Thyroid gland (tissue), 4 donors: ENCODE data around the gene TBX21. TPM values are rescaled to one million over a fixed set of nuclear protein-coding genes. Genes with fewer than 3 reads are reported as not detected.
A peak's percentile ranks its signal among the peaks of the same experiment; 100 is the strongest.

Source experiments
- DNase-seq, 2 donors: peaks; one replicate each; pipeline ENCODE4 v3.0.0-alpha.2; 2019
- H3K27ac ChIP-seq, 3 donors: fragments of 200-600 bp; sonication (generic); 1 replicate in 2 of 3; 2 replicates in 1 of 3; pipeline ENCODE4 v1.5.1; 2016 to 2019; ENCODE audit warnings: mild to moderate bottlenecking in 1 of 3, moderate library complexity in 1 of 3
- H3K27me3 ChIP-seq: fragments of 200-600 bp; sonication (generic); one replicate; pipeline ENCODE4 v1.5.1; 2019
- H3K36me3 ChIP-seq, 2 donors: fragments of 200-600 bp; sonication (generic); one replicate each; pipeline ENCODE4 v1.5.1; 2016 to 2019
- H3K4me1 ChIP-seq, 2 donors: fragments of 200-600 bp; sonication (generic); one replicate each; pipeline ENCODE4 v1.5.1; 2017 to 2019
- H3K4me3 ChIP-seq, 3 donors: fragments of 200-600 bp; sonication (generic); replicated peaks in 1 of 3; 1 replicate in 2 of 3; 2 replicates in 1 of 3; pipeline ENCODE4 v1.5.1; 2016; ENCODE audit warnings: mild to moderate bottlenecking in 1 of 3
- H3K9me3 ChIP-seq: fragments of 200-600 bp; sonication (generic); one replicate; pipeline ENCODE4 v1.5.1; 2017
- POLR2A ChIP-seq, 2 donors: fragments of 450-650 bp; IDR thresholded peaks; one replicate each; pipeline ENCODE4 v1.6.1; 2017; ENCODE audit warnings: antibody characterized with exemption in 2 of 2, mild to moderate bottlenecking in 2 of 2, moderate library complexity in 1 of 2
- WGBS, 2 donors: methylation state at CpG; one replicate each; pipeline ENCODE4 v1.1.5; 2017; 5-methylcytosine and 5-hydroxymethylcytosine counted together
- intact Hi-C: fragments of 100-400 bp; cut with DNase I; formaldehyde crosslinking; loops from one replicate; pipeline ENCODE4 v1.15.1; 2023
- total RNA-seq, 4 donors: library from RNA; depleted of rRNA; stranded (reverse); fragments of >200 nt; gene quantifications; one replicate each; pipeline ENCODE4 v1.2.3, GENCODE V29; 2016
- TF ChIP-seq, protein P1 (sequence below), 6 experiments: fragments of 200-600 bp in 3 of 6; fragments of 450-650 bp in 3 of 6; sonication (generic) in 3 of 6; IDR thresholded peaks; one replicate each; pipeline ENCODE4 v1.5.1; 2016 to 2019; ENCODE audit warnings: antibody characterized with exemption in 6 of 6, mild to moderate bottlenecking in 2 of 6, inconsistent platforms in 1 of 6, moderate library complexity in 1 of 6

TBX21 gene
- total RNA-seq, 4 donors from 2014 or later: 0.40 to 2.9 (median 0.87) TPM

DNA sequence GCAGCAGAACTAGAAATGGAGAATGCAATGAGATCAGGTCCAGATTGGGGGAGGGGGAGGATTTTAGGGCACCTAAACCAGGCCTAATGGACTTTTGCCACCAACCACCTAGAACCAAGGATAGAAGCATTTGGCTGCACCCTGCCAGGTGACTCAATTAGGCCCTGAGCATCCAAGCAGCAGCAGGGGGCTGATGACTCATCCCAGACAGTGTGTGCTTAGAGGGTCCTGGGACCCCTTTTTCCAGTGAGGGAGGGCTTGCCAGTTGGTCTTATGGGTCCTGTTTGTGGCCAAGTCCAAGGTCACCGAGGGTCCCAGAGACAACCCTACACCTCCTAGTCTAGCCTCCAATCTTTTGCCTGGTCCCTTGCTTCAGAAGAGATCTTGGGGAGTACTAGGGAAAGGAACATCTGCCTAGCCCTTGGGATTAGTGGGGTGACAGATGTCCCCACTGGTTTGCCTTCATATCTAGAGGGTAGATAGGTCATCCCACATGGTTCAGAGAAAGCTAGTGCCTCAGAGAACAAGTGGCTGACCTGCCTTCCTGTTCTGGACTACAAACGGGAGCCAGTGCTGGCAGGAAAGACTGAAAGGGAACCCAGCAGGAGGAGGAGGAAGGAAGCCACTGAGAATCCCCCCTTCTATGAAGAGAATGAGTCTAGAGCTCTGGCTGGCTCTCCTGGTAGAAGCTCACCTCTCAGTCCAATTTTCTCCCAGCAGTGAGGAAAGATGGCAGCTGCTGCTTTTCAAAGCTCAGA lies 40.7 kb upstream of the TBX21 start:
- Histone ChIP-seq H3K36me3 (no peaks in the 10 kb centered on the region), H3K4me1 (peaks cover 14 to 17% of the 10 kb centered on the region in 2 donors), H3K4me3 (no peak overlapping the region), H3K27me3 (no peaks in the 10 kb centered on the region), H3K9me3 (no peaks in the 10 kb centered on the region), H3K27ac (no peak overlapping the region)
- intact Hi-C loops: loop anchor here (10.0 kb wide), 1 partner anchor 202 kb away; the partner anchor contains the start of gene SP2
- WGBS, 2 donors: 71 to 81% methylated on average over 2 of the region's 2 CpGs
- DNase-seq: no peak
- no peak for TF ChIP-seq POLR2A (IDR thresholded peaks at IDR 0.05)
- TF ChIP-seq, protein P1, sequence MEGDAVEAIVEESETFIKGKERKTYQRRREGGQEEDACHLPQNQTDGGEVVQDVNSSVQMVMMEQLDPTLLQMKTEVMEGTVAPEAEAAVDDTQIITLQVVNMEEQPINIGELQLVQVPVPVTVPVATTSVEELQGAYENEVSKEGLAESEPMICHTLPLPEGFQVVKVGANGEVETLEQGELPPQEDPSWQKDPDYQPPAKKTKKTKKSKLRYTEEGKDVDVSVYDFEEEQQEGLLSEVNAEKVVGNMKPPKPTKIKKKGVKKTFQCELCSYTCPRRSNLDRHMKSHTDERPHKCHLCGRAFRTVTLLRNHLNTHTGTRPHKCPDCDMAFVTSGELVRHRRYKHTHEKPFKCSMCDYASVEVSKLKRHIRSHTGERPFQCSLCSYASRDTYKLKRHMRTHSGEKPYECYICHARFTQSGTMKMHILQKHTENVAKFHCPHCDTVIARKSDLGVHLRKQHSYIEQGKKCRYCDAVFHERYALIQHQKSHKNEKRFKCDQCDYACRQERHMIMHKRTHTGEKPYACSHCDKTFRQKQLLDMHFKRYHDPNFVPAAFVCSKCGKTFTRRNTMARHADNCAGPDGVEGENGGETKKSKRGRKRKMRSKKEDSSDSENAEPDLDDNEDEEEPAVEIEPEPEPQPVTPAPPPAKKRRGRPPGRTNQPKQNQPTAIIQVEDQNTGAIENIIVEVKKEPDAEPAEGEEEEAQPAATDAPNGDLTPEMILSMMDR (IDR thresholded peaks at IDR 0.05): no peak

DNA sequence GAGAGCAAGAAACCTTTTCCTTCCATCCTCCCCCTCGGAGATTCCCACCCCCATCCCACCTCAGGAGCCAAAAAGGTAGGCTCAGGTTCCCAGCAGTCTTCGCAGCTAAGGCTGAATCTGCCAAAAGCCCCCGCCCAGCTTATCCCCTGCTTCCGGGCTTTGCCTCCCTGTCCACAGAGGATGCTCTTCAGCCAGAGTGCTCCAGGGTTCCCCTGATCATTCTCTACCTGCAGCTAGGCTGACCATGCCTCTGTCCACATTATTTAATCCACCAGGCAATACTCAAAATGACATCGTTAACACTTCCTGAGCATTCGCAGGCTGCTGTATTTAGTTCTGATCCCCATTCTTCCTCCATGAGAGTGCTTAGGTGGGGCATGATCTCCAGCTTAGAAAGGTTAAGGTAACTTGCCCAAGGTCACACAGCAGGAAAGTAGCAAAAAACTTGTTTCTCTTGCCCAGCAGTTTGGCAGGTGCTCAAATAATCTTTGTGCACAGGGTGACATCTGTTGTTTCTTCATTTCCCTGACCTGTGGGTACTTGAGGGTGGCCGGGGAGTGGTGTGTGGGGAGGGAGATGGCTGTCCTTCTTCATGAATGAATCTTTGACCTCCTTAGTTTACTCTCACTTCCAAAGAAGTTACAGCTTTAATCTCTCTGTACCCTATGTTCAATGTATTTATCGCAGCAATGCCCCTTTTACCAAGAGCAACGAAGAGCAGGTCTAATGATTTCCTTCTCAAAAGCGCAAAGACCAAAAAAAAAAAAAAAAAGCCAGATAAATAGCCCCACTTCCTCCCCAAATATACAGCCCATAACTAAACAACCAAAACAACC lies 39.9 kb upstream of the TBX21 start:
- Histone ChIP-seq H3K36me3 (no peaks in the 10 kb centered on the region), H3K27ac (peak overlapping the region in 1 of 3 donors; percentile 88), H3K4me3 (peak overlapping the region; percentile 48 to 74 (median 53)), H3K4me1 (peaks cover 14 to 17% of the 10 kb centered on the region in 2 donors), H3K27me3 (no peaks in the 10 kb centered on the region), H3K9me3 (no peaks in the 10 kb centered on the region)
- TF ChIP-seq POLR2A (IDR thresholded peaks at IDR 0.05): no peak
- TF ChIP-seq, protein P1 (IDR thresholded peaks at IDR 0.05): no peak
- 25 to 34% methylated on average over 10 of the region's 10 CpGs for WGBS, 2 donors
- DNase-seq: peak; percentile 48 to 60
- intact Hi-C loops: loop anchor here (10.0 kb wide), 1 partner anchor 202 kb away; the partner anchor contains the start of gene SP2

DNA sequence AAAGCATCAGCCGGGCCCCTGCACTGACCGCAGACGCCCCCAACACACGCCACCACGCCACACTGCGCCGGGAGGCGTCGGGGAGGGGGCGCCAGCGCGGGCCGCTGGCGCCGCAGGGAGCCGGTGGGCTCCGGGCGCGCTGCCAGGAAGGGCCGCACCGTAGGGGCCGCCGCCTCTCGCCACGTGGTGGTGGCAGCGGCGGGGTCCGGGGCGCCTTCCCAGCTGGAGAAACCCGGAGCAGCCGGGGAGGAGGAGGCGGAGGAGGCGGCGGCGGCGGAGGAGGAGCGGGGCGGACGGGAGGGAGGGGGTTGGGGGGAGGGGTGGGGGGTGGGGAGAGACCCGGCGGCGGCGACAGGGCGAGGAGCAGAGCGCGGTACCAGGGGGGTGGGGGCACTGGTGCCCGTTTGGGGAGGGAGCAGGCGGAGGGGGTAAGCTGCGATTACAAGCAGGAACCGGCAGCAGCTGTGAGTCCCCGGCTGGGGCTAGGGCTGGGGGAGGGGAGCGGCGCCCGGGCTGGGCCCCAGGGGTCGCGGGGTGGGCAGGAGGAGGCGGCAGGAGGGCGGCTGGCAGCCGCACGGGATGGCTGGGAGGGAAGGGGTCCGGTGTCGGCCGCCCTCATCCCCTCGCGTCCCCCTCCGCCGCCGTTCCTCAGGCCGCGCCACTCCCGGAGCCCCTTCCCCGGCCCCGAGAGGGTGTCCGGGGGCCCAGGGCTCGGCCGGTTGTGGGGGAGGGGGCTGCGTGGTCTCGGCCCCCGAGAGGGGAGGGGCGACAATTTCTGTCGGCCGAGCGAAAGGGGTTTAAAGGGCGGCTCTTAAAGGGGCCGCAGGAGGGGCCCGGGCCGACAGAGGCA lies 39.1 kb upstream of the TBX21 start, which contains the start of gene TBKBP1:
TSS of gene TBKBP1 (plus strand) at position 431 of the 850 bp plus-strand sequence. CDS start 1,952 bp downstream, outside the sequence.
- Histone ChIP-seq H3K4me1 (peaks cover 14 to 17% of the 10 kb centered on the region in 2 donors), H3K36me3 (no peaks in the 10 kb centered on the region), H3K9me3 (no peaks in the 10 kb centered on the region), H3K27me3 (no peaks in the 10 kb centered on the region), H3K4me3 (peak within 1 kb of the TSS; percentile 74 to 92 (median 84)), H3K27ac (peak within 1 kb of the TSS; percentile 85 to 90 (median 88))
- no peak for TF ChIP-seq POLR2A (IDR thresholded peaks at IDR 0.05)
- TF ChIP-seq, protein P1 (IDR thresholded peaks at IDR 0.05): no peak
- peak; percentile 46 to 47 for DNase-seq
- intact Hi-C loops: loop anchor here (10.0 kb wide), 1 partner anchor 201 kb away; the partner anchor contains the start of gene SP2
- WGBS, 2 donors: 1 to 2% methylated on average over 27 to 39 of the region's 87 CpGs

DNA sequence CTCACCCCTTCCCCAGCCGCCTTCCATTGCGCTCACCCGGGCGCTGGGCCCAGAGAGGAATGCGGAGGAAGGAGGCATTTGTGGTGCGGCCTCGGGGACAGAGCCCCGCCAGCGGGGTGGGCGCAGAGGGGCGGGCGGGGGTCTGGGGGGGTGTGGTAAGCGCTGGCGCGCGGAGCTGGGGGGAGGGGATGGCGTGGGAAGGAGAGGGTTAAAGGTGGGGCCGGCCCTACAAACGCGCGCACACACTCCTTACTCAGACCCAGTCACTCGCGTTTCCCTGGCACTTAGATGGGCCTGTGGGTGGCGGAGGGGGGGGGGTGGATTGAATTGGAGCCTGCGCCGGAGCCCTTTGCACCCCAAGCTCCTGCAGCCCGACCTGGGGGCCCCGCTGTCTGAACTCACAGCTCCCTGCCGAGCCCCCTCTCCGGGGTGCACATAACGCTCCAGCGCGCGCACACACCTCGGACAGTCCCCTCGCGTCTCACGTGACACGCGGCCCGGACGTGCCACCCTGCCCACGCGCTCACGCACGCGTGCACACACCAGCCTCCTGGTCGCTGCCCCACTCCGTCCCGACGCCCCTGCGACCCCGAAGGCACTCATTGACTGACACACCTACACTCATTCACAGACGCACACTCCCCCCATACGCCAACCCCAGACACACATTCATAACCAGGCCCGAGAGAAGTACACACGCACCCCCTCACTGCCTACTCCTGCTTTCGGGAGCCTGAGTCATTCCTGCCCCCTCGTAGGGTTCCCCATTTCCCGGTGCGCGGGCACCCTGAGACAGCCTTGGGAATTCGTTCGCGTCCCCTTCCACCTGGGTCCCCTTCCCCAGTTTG lies 38.2 kb upstream of the TBX21 start:
- intact Hi-C loops: loop anchor here (10.0 kb wide), 1 partner anchor 200 kb away; the partner anchor contains the start of gene SP2
- WGBS, 2 donors: 4 to 5% methylated on average over 19 to 20 of the region's 65 CpGs
- Histone ChIP-seq H3K9me3 (no peaks in the 10 kb centered on the region), H3K4me3 (peak overlapping the region; percentile 74 to 92 (median 84)), H3K36me3 (peaks cover 0 to 3% of the 10 kb centered on the region in 2 donors), H3K27ac (peak overlapping the region; percentile 85 to 90 (median 88)), H3K27me3 (no peaks in the 10 kb centered on the region), H3K4me1 (peaks cover 14 to 17% of the 10 kb centered on the region in 2 donors)
- TF ChIP-seq, protein P1 (IDR thresholded peaks at IDR 0.05): no peak
- TF ChIP-seq POLR2A (IDR thresholded peaks at IDR 0.05): peak in 1 of 2 donors; percentile 27
- peak; percentile 67 to 74 for DNase-seq
